Cardiac muscle cell (in vitro differentiated cells and primary cell): ENCODE data around the gene LDLRAD4. TPM values are rescaled to one million over a fixed set of nuclear protein-coding genes. Genes with fewer than 3 reads are reported as not detected.

Source experiments
- DNase-seq, 2 donors: peaks; one replicate each; pipeline versions ENCODE4 v3.0.0 to v3.0.0-alpha.2; 2010 to 2017; ENCODE audit warnings: low read depth in 1 of 2, low spot score in 1 of 2
- H3K27ac ChIP-seq: fragments of 200-600 bp; sonication (generic); 2 replicates; pipeline ENCODE4 v1.5.1; 2016
- H3K27me3 ChIP-seq: fragments of 200-600 bp; sonication (generic); 2 replicates; pipeline ENCODE4 v1.6.0; 2016; ENCODE audit warnings: control low read depth
- H3K36me3 ChIP-seq: fragments of 200-600 bp; sonication (generic); 2 replicates; pipeline ENCODE4 v1.5.1; 2016; ENCODE audit warnings: control low read depth
- H3K4me1 ChIP-seq: fragments of 200-600 bp; sonication (generic); 2 replicates; pipeline ENCODE4 v1.8.1; 2017; ENCODE audit warnings: low read depth, mild to moderate bottlenecking, mixed run types
- H3K4me3 ChIP-seq: fragments of 200-600 bp; sonication (generic); 2 replicates; pipeline ENCODE4 v1.5.1; 2016; ENCODE audit warnings: mild to moderate bottlenecking
- H3K9me3 ChIP-seq: fragments of 200-600 bp; sonication (generic); 2 replicates; pipeline ENCODE4 v1.5.1; 2017; ENCODE audit warnings: low read depth, mild to moderate bottlenecking, control low read depth
- polyA plus RNA-seq: library from polyadenylated mRNA; unstranded; fragments of >200 nt; fragmentation: Nextera tagmentation; extraction: Ambion mirVana; gene quantifications from 2 replicates; pipeline ENCODE4 v1.2.1, GENCODE V29; 2016
- total RNA-seq: library from RNA; depleted of rRNA; stranded (reverse); fragments of >200 nt; gene quantifications from 2 replicates; pipeline ENCODE4 v1.2.3, GENCODE V29; 2016
- TF ChIP-seq, protein P1 (sequence below): IDR thresholded peaks from 2 replicates; pipeline ENCODE4 v1.5.1; 2012; ENCODE audit warnings: low read depth, mild to moderate bottlenecking, low read length

The LDLRAD4 gene
- total and polyA plus RNA-seq, 2 experiments from 2014 or later: 10.5 to 11.5 TPM

DNA sequence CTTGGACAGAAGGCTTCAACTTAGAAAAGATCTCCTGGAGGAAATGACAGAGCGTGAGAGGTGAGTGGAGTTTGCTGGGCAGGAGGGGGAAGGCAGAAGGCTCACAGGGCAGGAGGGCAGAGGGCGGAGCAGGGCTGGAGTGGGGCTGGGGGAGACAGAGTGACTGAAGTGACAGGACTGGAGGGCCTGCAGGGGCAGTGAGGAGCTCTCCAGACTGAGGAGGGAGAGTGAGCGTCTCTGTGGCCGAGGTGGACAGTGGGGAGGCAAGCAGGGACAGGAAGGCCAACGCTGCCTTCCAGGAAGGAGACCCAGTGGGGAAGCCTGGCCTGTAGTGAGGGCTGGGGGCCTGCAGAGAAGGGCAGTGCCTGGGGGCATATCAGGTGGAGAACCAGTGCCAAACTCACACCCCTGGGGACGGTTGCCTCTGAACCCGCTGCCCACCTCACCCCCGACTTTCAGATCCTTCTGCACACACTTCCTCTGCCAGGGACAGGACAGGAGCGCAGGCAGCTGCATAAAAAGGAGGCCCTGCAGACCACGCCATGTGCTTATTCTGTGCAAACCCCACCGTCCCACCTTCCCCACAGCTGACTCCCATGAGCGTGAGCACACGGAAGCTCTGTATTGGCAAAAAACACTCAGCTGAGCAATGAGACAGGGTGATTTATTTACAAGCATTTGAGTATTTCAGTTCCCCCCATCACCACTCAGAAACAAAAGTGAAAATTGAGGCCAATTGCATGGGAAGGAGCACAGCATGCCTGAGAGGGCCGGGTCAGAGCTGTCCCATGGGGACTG lies 263.5 kb downstream of the LDLRAD4 start:
- no peaks in the 10 kb centered on the region for H3K27me3 ChIP-seq
- DNase-seq: no peak
- no peaks in the 10 kb centered on the region for H3K9me3 ChIP-seq
- H3K27ac ChIP-seq: no peak overlapping the region
- no peak overlapping the region for H3K4me3 ChIP-seq
- H3K36me3 ChIP-seq: no peaks in the 10 kb centered on the region
- no peaks in the 10 kb centered on the region for H3K4me1 ChIP-seq
- TF ChIP-seq, protein P1, sequence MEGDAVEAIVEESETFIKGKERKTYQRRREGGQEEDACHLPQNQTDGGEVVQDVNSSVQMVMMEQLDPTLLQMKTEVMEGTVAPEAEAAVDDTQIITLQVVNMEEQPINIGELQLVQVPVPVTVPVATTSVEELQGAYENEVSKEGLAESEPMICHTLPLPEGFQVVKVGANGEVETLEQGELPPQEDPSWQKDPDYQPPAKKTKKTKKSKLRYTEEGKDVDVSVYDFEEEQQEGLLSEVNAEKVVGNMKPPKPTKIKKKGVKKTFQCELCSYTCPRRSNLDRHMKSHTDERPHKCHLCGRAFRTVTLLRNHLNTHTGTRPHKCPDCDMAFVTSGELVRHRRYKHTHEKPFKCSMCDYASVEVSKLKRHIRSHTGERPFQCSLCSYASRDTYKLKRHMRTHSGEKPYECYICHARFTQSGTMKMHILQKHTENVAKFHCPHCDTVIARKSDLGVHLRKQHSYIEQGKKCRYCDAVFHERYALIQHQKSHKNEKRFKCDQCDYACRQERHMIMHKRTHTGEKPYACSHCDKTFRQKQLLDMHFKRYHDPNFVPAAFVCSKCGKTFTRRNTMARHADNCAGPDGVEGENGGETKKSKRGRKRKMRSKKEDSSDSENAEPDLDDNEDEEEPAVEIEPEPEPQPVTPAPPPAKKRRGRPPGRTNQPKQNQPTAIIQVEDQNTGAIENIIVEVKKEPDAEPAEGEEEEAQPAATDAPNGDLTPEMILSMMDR: no peak

DNA sequence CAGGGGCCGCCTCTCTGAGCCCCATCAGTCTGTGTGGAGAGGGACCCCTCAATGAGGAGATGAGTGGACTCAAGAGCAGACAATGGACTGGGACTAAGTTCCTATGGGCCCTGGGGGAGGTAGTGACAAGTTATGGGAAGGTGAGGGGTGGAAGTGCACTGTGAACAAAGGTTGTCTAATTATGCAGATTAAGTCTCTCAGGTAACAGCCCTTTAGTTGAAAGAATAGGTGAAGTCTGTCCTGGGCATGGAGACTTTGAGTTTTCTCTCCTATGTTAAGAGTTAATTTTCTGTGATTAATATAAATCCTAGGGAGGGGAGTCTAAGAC lies 264.0 kb downstream of the LDLRAD4 start:
- Histone ChIP-seq H3K4me3 (no peak overlapping the region), H3K27me3 (no peaks in the 10 kb centered on the region), H3K9me3 (no peaks in the 10 kb centered on the region), H3K27ac (no peak overlapping the region), H3K4me1 (no peaks in the 10 kb centered on the region), H3K36me3 (no peaks in the 10 kb centered on the region)
- TF ChIP-seq, protein P1: no peak
- no peak for DNase-seq

DNA sequence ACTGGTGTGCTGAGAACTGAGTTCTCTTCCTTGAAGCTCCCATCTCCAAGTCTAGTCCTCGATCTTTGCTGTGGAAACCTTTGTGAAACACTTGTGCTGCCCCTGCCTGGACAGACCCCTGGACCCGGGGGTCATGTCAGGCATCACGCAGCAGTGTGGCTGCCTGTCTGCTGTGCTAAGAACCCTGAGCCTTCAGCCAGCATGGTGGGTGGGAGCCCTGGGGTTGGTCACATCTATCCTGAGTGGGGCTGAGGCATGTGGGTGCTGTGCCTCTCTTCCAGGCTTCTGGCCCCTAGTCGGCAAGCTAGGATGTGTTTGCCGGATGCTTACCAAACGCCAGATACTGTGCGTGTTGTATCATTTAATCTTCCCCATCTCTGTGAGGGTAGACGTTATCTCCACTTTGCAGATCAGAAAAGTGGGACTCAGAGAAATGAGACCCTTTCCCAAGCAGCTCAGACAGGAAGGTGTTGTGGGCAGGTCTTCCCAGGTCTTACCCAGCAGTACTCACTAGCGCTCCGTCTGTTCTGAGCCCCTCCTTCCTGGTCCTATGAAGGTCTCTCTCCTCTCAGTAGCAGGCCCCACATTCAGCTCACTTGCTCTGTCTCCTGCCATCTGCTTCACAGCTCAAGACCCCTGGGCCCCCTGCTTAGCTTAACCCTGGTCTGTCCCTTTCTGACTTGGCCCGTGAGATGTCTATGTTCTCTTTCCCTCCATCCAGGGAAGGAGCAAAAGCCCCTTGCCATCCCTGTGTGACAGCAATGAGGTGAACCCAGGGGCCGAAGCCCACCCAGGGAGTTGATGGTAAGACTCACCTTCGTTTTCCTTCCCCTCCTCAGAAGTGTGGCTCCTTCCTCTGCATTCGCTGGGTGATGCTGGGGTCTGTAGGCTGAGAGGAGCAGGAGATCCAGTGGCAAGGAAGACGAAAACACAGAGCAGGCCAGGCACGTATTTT lies 265.0 kb downstream of the LDLRAD4 start:
- no peaks in the 10 kb centered on the region for H3K9me3 ChIP-seq
- no peak for DNase-seq
- TF ChIP-seq, protein P1: no peak
- H3K27ac ChIP-seq: no peak overlapping the region
- H3K4me1 ChIP-seq: no peaks in the 10 kb centered on the region
- H3K4me3 ChIP-seq: no peak overlapping the region
- H3K36me3 ChIP-seq: no peaks in the 10 kb centered on the region
- H3K27me3 ChIP-seq: no peaks in the 10 kb centered on the region

DNA sequence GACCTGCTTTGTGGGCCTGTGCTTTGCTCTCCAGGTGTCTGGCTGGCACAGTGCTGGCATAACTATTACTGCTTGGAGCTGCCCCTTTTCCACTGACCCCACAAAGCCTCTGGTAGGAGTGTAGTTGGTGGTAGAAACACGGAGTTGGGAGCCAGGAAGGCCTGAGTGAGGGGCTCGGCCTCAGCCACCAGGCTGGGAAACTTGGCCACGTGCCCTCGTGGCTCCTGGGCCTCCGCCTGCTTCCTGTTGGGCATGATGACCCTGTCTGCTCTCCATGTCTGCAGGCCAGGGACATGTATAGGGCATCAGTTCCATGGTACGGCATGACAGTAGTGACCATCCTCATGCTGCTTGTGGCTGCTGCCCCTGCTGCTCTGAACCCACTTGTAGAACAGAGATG lies 266.6 kb downstream of the LDLRAD4 start:
- no peak overlapping the region for H3K4me3 ChIP-seq
- TF ChIP-seq, protein P1: no peak
- no peaks in the 10 kb centered on the region for H3K9me3 ChIP-seq
- no peak for DNase-seq
- no peaks in the 10 kb centered on the region for H3K36me3 ChIP-seq
- no peaks in the 10 kb centered on the region for H3K4me1 ChIP-seq
- no peaks in the 10 kb centered on the region for H3K27me3 ChIP-seq
- no peak overlapping the region for H3K27ac ChIP-seq

DNA sequence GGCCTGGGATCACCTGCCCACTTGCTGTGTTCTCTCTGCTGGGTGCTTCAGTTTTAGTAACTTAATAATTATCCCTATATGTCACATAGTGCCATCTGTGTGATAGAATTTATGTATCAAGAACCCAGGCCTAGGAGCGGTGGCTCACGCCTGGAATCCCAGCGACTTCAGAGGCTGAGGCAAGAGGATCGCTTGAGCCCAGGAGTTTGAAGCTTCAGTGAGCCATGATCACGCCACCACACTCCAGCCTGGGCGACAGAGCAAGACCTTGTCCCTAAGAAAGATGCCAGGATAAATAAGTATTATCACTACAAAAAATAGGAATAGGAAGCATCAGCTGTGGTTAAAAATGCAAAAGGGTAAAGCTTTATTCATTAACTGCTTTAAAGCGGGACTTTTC lies 267.0 kb downstream of the LDLRAD4 start:
- no peaks in the 10 kb centered on the region for H3K9me3 ChIP-seq
- no peak overlapping the region for H3K27ac ChIP-seq
- H3K27me3 ChIP-seq: no peaks in the 10 kb centered on the region
- H3K36me3 ChIP-seq: no peaks in the 10 kb centered on the region
- no peak overlapping the region for H3K4me3 ChIP-seq
- DNase-seq: no peak
- TF ChIP-seq, protein P1: no peak
- H3K4me1 ChIP-seq: no peaks in the 10 kb centered on the region
